ENCODE data around the gene CACNA1C.

CACNA1C gene

GRCh38 chr12:2317772-2318171 lies 265.0 kb downstream of the CACNA1C start:
- no peak for DNase-seq (ENCODE audit: low read depth, low spot score)

GRCh38 chr12:2318286-2318685 lies 265.5 kb downstream of the CACNA1C start:
- no peak for DNase-seq (ENCODE audit: low read depth, low spot score)

- DNase-seq (ENCODE audit: low read depth, low spot score), result no peak
These were observed 266.3 kb downstream of the CACNA1C start for GRCh38 chr12:2319136-2319535.

GRCh38 chr12:2319737-2320506 lies 267.1 kb downstream of the CACNA1C start:
- DNase-seq (ENCODE audit: low read depth, low spot score), result no peak

GRCh38 chr12:2320841-2321240 lies 268.1 kb downstream of the CACNA1C start:
- no peak for DNase-seq (ENCODE audit: low read depth, low spot score)

GRCh38 chr12:2322554-2323120 lies 269.9 kb downstream of the CACNA1C start:
- DNase-seq (ENCODE audit: low read depth, low spot score), result no peak

GRCh38 chr12:2323532-2324255 lies 270.9 kb downstream of the CACNA1C start:
- DNase-seq (ENCODE audit: low read depth, low spot score), result no peak

- no peak for DNase-seq (ENCODE audit: low read depth, low spot score)
These were observed 271.6 kb downstream of the CACNA1C start for GRCh38 chr12:2324387-2324786.

- DNase-seq (ENCODE audit: low read depth, low spot score), result no peak
These were observed 272.7 kb downstream of the CACNA1C start for GRCh38 chr12:2325519-2325918.

GRCh38 chr12:2326470-2326869 lies 273.7 kb downstream of the CACNA1C start:
- no peak for DNase-seq (ENCODE audit: low read depth, low spot score)

GRCh38 chr12:2328661-2329060 lies 275.9 kb downstream of the CACNA1C start:
- DNase-seq (ENCODE audit: low read depth, low spot score), result no peak

- no peak for DNase-seq (ENCODE audit: low read depth, low spot score)
These were observed 276.9 kb downstream of the CACNA1C start for GRCh38 chr12:2329661-2330210.

GRCh38 chr12:2332236-2332635 lies 279.4 kb downstream of the CACNA1C start:
- no peak for DNase-seq (ENCODE audit: low read depth, low spot score)

GRCh38 chr12:2332947-2333346 lies 280.2 kb downstream of the CACNA1C start:
- no peak for DNase-seq (ENCODE audit: low read depth, low spot score)

GRCh38 chr12:2333491-2334195 lies 280.9 kb downstream of the CACNA1C start:
- no peak for DNase-seq (ENCODE audit: low read depth, low spot score)

- no peak for DNase-seq (ENCODE audit: low read depth, low spot score)
These were observed 281.5 kb downstream of the CACNA1C start for GRCh38 chr12:2334271-2334670.

- DNase-seq (ENCODE audit: low read depth, low spot score), result no peak
These were observed 281.9 kb downstream of the CACNA1C start for GRCh38 chr12:2334689-2335088.

GRCh38 chr12:2335109-2335508 lies 282.3 kb downstream of the CACNA1C start:
- no peak for DNase-seq (ENCODE audit: low read depth, low spot score)

GRCh38 chr12:2335513-2335912 lies 282.7 kb downstream of the CACNA1C start:
- no peak for DNase-seq (ENCODE audit: low read depth, low spot score)

- no peak for DNase-seq (ENCODE audit: low read depth, low spot score)
These were observed 283.1 kb downstream of the CACNA1C start for GRCh38 chr12:2335916-2336315.

- DNase-seq (ENCODE audit: low read depth, low spot score), result no peak
These were observed 283.6 kb downstream of the CACNA1C start for GRCh38 chr12:2336409-2336829.
